HG02610 (cell line): ENCODE data around the gene OSTC.
"Not testable (repeated sequence)": the region's sequence is repeated elsewhere in the genome, so short reads cannot be mapped to it uniquely, and the experiment has no call there.

Experiments used
- ATAC-seq: cut with Tn5 transposase; IDR thresholded peaks from one replicate; pipeline ENCODE4 v1.9.1; 2021; ENCODE audit warnings: mild to moderate bottlenecking, moderate library complexity; ENCODE audit not compliant: unreplicated experiment

Gene OSTC

GRCh38 chr4:108710578-108710977 lies 60.2 kb downstream of the OSTC start:
- ATAC-seq: not testable (repeated sequence)

- no peak for ATAC-seq
Measured at GRCh38 chr4:108714880-108715279, 64.5 kb downstream of the OSTC start.

GRCh38 chr4:108716340-108716739 lies 65.9 kb downstream of the OSTC start:
- no peak for ATAC-seq

- ATAC-seq: no peak
Measured at GRCh38 chr4:108717386-108717785, 67.0 kb downstream of the OSTC start.
